Medulla oblongata (tissue), 1 donor: ENCODE data around the gene PTCH2.
"Not testable (repeated sequence)": the region's sequence is repeated elsewhere in the genome, so short reads cannot be mapped to it uniquely, and the experiment has no call there.

Experiments used
- DNase-seq: peaks from one replicate; pipeline ENCODE4 v3.0.0-alpha.2; 2015; ENCODE audit errors: extremely low spot score

The PTCH2 gene

GRCh38 chr1:44846985-44847384, 3.9 kb upstream of the PTCH2 start:
- DNase-seq = no peak

DNA sequence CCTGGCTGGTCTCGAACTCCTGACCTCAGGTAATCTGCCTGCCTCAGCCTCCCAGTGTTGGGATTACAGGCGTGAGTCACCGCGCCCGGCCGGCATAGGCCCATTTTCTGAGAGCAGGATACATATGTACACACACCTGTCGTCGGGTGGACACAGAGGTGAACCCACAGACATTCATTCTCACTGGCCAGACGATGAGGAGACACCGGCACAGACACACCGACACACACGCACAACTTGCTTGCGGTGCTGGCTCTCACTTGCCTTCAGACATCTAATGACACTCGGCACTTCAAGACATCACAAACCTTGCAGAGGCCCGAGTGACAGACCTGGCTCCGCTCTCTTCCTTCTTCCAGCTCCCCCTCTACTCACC, 579 bp downstream of the PTCH2 start:
- DNase-seq = no peak

- DNase-seq = no peak
Measured at GRCh38 chr1:44839576-44839975, 3.5 kb downstream of the PTCH2 start.

DNA sequence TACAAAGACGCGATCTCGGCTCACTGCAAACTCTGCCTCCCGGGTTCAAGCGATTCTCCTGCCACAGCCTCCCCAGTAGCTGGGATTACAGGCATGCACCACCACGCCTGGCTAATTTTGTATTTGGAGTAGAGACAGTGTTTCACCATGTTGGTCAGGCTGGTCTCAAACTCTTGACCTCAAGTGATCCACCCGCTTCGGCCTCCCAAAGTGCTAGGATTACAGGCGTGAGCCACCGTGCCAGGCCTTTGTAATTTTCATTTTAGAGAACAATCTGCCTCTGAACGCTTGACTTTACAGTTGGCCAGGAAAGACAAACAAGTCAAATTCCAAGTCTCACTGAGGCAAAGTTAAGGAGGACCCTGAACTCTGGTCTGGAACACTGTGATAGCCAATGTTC, 4.8 kb downstream of the PTCH2 start:
- not testable (repeated sequence) for DNase-seq

- peak; percentile 87 for DNase-seq
Measured at GRCh38 chr1:44835738-44836675, 7.0 kb downstream of the PTCH2 start.

DNA sequence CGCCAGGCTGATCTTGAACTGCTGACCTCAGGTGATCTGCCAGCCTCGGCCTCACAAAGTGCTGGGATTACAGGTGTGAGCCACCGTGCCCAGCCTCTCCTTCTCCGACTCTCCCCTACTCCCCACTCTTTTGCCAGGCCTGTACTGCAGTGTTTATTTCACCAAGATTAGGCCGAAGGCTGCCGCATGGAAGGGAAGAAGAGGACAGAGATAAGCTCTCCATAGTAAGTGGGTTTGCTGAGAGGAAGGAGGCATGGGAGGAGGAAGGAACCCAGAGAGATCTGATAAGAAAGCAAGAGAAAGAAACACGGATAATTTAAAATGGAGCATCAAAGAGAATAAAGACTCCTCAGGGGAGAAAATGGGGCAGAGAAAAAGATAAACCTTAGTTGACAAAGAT, 8.7 kb downstream of the PTCH2 start:
- no peak for DNase-seq

DNA sequence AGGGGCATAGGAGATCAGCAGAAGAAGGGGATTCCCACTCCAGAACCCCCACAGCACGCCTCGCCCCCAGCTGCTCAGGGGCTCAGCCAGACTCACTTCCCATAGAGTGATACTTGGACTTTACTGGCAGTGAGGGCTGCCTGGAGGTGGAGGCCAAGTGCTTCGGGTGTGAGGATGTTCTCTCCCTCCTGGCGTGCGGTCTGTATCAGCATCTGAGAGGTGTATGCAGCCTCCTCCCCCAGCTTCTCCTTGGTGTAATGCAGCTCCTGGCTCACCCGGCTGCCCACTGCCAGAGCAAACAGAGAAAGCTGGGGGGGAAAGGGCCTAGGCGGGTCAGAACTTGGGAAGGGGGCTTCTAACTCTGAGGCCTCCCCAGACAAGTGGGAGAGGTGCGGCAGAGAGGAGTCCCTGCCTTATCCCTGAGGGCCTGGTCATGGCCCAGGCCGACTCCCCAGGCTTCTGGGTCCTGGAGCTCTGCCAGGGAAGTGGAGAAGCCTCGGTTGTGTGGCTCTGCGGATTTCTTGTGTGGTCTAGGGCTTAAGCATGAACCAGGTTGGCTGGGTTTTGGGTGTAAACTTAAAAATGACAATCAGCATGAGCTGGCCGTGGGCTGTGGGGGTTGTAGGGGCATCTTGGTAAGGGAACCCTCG, 10.9 kb downstream of the PTCH2 start:
- DNase-seq = no peak

DNA sequence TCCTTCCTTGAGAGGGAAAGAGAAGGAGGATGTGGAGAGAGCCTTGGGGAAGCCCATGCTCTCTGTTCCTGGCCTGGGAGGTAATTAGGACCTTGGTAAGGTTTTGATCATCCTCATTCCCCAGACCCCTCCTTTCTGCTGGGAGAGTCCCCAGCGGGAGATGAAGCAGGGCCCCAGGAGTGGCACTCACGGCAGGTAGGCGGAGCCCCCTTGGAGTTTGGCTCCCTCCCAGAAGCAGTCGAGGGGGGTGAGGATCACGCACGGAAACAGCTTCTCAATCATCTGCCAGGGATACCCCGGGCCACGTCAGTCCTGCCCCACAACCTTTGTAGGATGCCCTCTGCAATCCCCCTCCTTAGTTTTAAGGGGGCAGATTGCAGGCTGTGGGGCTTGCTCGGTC, 11.5 kb downstream of the PTCH2 start:
- DNase-seq = no peak

DNA sequence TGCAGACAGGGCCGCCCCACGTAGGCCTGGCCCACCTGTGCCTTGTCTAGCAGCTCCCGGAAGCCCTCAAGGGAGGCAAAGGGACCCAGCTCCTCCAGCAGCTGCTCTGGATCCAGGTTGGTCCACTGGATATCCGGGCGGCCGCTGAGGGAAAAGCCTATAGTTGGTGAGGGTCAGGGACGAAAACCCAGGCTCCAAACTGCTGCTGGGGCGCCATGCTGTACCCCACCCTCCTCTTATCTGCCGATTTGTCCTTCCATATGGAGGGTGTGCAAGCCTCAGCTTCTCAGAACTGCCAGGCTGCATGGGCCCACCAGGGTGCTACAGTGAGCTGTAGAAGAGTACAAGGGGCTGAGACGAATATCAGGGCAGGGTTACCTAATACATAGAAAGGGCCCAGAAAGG, 12.2 kb downstream of the PTCH2 start:
- no peak for DNase-seq

- no peak for DNase-seq
Measured at GRCh38 chr1:44829506-44830384, 13.3 kb downstream of the PTCH2 start.

GRCh38 chr1:44828841-44829440, 14.1 kb downstream of the PTCH2 start:
- DNase-seq = no peak

GRCh38 chr1:44828003-44828651, 14.9 kb downstream of the PTCH2 start:
- no peak for DNase-seq

- no peak for DNase-seq
Measured at GRCh38 chr1:44827197-44828002, 15.7 kb downstream of the PTCH2 start.

DNA sequence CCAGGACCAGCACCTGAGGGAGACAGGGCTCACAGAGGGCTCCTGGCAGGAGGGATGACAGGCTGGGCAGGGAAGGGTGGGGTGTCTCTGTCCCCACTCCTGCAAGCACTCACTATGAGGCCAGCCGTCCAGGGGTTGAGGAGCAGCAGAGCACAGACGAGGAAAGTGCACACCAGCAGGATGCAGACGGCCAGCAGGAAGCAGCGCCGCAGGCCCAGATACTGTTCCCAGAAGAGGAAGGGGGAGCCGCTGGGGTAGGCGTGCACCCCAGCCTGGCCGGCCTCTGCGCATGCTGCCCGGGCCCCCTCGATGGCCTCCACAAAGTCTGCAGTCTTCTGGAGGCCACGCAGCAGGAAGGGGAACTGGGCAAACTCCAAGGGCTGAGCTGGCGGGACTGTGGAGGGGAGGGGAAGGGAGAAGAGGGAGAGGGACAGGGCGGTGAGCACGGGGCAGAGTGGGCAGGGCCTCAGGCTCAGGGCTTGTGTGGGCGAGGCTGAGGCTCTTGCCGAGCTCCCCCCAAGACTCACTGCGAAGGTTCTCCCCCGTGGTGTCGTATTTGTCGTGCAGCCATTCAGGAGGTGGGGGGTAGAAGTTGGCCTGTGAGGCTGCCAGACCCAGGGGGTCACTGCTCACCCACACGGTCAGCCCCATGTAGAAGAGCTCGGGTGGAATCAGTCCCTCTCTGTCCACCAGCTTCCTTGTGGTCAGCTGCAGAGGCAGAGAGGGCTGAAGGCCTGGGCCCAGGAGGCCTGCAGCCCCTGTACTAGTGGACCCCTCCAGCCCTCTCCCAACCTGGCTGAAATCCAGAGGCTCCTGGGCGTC, 16.5 kb downstream of the PTCH2 start:
- peak; percentile 77 for DNase-seq

GRCh38 chr1:44824392-44824791, 18.7 kb downstream of the PTCH2 start:
- DNase-seq = not testable (repeated sequence)

DNA sequence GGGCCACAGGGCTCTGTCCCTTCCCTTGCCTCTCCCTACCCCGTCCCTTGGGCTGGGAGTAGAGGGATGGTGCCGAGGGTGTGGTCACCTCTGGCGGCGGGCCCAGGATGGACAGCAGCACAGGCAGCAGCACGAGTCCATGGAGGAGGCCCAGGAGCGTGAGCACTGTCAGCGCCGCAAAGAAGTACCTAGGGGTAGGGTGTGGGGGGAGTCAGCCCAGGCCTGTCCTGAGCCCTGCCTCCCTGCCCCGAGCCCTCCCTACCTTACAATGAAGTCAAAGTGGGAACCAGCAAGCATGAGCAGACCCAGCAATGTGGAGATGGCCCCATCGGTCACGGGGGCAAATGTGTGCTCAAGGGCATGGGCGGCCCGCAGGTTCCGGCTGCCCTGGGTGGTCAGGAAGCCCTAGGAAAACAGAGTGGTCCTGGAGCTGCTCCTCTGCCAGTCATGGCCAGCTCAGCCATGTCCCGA, 20.0 kb downstream of the PTCH2 start:
- no peak for DNase-seq

DNA sequence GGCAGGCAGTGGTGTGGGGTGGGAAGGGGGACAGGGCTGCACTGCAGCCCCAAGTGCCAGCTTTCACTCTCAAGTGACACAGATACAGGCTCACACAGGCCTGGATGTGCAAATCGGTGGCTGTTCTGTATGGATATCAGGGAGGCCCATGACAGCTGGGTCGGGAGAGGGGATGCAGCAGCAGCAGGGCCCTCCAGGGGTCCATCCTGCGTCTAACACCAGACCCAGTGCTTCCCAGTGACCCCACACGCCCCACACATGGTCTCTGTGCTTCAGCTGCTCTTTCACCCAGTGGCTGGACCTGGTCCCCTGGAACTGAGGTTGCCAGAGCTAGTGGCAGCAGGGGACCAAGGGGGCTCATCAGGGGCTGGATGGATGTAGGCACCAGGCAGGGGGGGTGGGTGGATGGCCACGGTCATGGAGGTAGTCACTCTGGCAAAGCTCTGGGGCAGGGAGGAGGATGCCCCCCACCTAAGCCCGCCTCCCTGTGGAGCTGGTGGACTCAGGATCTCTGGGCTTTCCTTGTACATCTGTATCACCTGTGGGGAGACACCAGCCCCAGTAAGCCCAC, 20.8 kb downstream of the PTCH2 start:
- no peak for DNase-seq

DNA sequence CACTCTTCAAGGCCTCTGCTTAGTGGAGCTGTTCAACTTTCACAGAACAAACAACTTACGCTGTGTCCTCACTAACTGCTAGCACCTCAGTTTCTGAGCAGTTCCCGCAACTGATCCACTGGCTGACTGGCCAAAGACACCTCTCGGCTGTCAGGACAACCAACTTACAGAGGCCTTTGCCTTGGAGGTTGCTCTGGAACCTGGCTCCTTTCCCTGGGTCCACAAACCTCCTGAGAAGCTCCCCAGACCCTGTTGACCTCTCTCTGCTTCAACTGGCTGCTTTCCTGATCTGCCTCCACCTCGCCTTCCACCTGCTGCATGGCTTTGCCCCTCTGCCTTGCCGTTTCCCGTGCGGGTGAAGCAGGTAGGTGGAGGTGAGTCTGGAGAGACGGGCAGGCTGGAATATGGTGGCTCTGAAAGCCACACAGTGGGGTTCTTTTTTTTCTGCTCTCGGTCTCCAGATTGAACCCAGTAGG, 21.8 kb downstream of the PTCH2 start:
- no peak for DNase-seq
